ENCODE measurements around the gene LSM4. TPM values are rescaled to one million over a fixed set of nuclear protein-coding genes. Genes with fewer than 3 reads are reported as not detected.

Gene LSM4
- total RNA-seq, 1 donor from 2014 or later, result 92.9 TPM

Other genes starting within 250 kb of the LSM4 start
- 3.1 TPM for gene IL12RB1, start 236.1 kb downstream of the LSM4 start, total RNA-seq
- gene MAST3, start 225.3 kb downstream of the LSM4 start, total RNA-seq, result 24.5 TPM
- gene PIK3R2, start 169.9 kb downstream of the LSM4 start, total RNA-seq, result 74.2 TPM
- gene IFI30, start 149.3 kb downstream of the LSM4 start, total RNA-seq, result 44.7 TPM
- 9.3 TPM for gene MPV17L2, start 129.9 kb downstream of the LSM4 start, total RNA-seq
- 5.5 TPM for gene RAB3A, start 119.0 kb downstream of the LSM4 start, total RNA-seq
- 2.1 TPM for gene PDE4C, start 96.6 kb downstream of the LSM4 start, total RNA-seq
- gene IQCN, start 48.6 kb downstream of the LSM4 start, total RNA-seq, result 2.9 TPM
- gene JUND, start 41.5 kb downstream of the LSM4 start, total RNA-seq, result 303 TPM
- 56.6 TPM for gene PGPEP1, start 17.5 kb upstream of the LSM4 start, total RNA-seq
- 76.0 TPM for gene GDF15, start 63.1 kb upstream of the LSM4 start, total RNA-seq
- 7.8 TPM for gene LRRC25, start 74.5 kb upstream of the LSM4 start, total RNA-seq
- gene SSBP4, start 96.3 kb upstream of the LSM4 start, total RNA-seq, result 68.1 TPM
- 37.1 TPM for gene ISYNA1, start 115.1 kb upstream of the LSM4 start, total RNA-seq
- 20.1 TPM for gene ELL, start 199.0 kb upstream of the LSM4 start, total RNA-seq
- gene FKBP8, start 220.5 kb upstream of the LSM4 start, total RNA-seq, result 226 TPM
- gene KXD1, start 234.8 kb upstream of the LSM4 start, total RNA-seq, result 70.5 TPM
- gene UBA52, start 248.8 kb upstream of the LSM4 start, total RNA-seq, result 878 TPM